Measurements from ENCODE around the gene PKDREJ.

The PKDREJ gene

GRCh38 chr22:46242076-46242475 is 21.1 kb downstream of the PKDREJ start:
- no peaks in the 10 kb centered on the region for H3K27me3 ChIP-seq (ENCODE audit: low read depth, low read length)
- peaks cover 0 to 18% of the 10 kb centered on the region in 2 donors for H3K4me1 ChIP-seq (ENCODE audit: control insufficient read depth in 1 of 2, insufficient read depth in 2 of 2, low read length in 2 of 2)
- no peak overlapping the region for H3K27ac ChIP-seq (ENCODE audit: low read length)
- H3K9me3 ChIP-seq (ENCODE audit: control insufficient read depth in 1 of 2, low read length in 2 of 2), result no peaks in the 10 kb centered on the region
- peaks cover 5 to 16% of the 10 kb centered on the region in 2 donors for H3K36me3 ChIP-seq (ENCODE audit: control insufficient read depth in 1 of 2, insufficient read depth in 2 of 2, low read length in 2 of 2)
- H3K4me3 ChIP-seq (ENCODE audit: low read depth in 1 of 2, low read length in 2 of 2), result no peak overlapping the region

GRCh38 chr22:46241396-46242007 is 21.6 kb downstream of the PKDREJ start:
- Histone ChIP-seq H3K4me3 (ENCODE audit: low read depth in 1 of 2, low read length in 2 of 2) (no peak overlapping the region), H3K27me3 (ENCODE audit: low read depth, low read length) (no peaks in the 10 kb centered on the region), H3K9me3 (ENCODE audit: control insufficient read depth in 1 of 2, low read length in 2 of 2) (no peaks in the 10 kb centered on the region), H3K36me3 (ENCODE audit: control insufficient read depth in 1 of 2, insufficient read depth in 2 of 2, low read length in 2 of 2) (peaks cover 5 to 18% of the 10 kb centered on the region in 2 donors), H3K27ac (ENCODE audit: low read length) (no peak overlapping the region), H3K4me1 (ENCODE audit: control insufficient read depth in 1 of 2, insufficient read depth in 2 of 2, low read length in 2 of 2) (peaks cover 0 to 18% of the 10 kb centered on the region in 2 donors)

GRCh38 chr22:46240907-46241306 is 22.2 kb downstream of the PKDREJ start:
- Histone ChIP-seq H3K27me3 (ENCODE audit: low read depth, low read length) (no peaks in the 10 kb centered on the region), H3K4me1 (ENCODE audit: control insufficient read depth in 1 of 2, insufficient read depth in 2 of 2, low read length in 2 of 2) (peaks cover 0 to 17% of the 10 kb centered on the region in 2 donors), H3K27ac (ENCODE audit: low read length) (no peak overlapping the region), H3K4me3 (ENCODE audit: low read depth in 1 of 2, low read length in 2 of 2) (no peak overlapping the region), H3K9me3 (ENCODE audit: control insufficient read depth in 1 of 2, low read length in 2 of 2) (no peaks in the 10 kb centered on the region), H3K36me3 (ENCODE audit: control insufficient read depth in 1 of 2, insufficient read depth in 2 of 2, low read length in 2 of 2) (peaks cover 5 to 23% of the 10 kb centered on the region in 2 donors)

- peaks cover 0 to 13% of the 10 kb centered on the region in 2 donors for H3K4me1 ChIP-seq (ENCODE audit: control insufficient read depth in 1 of 2, insufficient read depth in 2 of 2, low read length in 2 of 2)
- no peaks in the 10 kb centered on the region for H3K27me3 ChIP-seq (ENCODE audit: low read depth, low read length)
- no peak overlapping the region for H3K27ac ChIP-seq (ENCODE audit: low read length)
- H3K4me3 ChIP-seq (ENCODE audit: low read depth in 1 of 2, low read length in 2 of 2), result no peak overlapping the region
- no peaks in the 10 kb centered on the region for H3K9me3 ChIP-seq (ENCODE audit: control insufficient read depth in 1 of 2, low read length in 2 of 2)
- peaks cover 6 to 23% of the 10 kb centered on the region in 2 donors for H3K36me3 ChIP-seq (ENCODE audit: control insufficient read depth in 1 of 2, insufficient read depth in 2 of 2, low read length in 2 of 2)
These were observed 22.6 kb downstream of the PKDREJ start for GRCh38 chr22:46240506-46240905.

- no peaks in the 10 kb centered on the region for H3K27me3 ChIP-seq (ENCODE audit: low read depth, low read length)
- H3K4me1 ChIP-seq (ENCODE audit: control insufficient read depth in 1 of 2, insufficient read depth in 2 of 2, low read length in 2 of 2), result peaks cover 0 to 9% of the 10 kb centered on the region in 2 donors
- H3K9me3 ChIP-seq (ENCODE audit: control insufficient read depth in 1 of 2, low read length in 2 of 2), result no peaks in the 10 kb centered on the region
- peaks cover 10 to 26% of the 10 kb centered on the region in 2 donors for H3K36me3 ChIP-seq (ENCODE audit: control insufficient read depth in 1 of 2, insufficient read depth in 2 of 2, low read length in 2 of 2)
- H3K4me3 ChIP-seq (ENCODE audit: low read depth in 1 of 2, low read length in 2 of 2), result no peak overlapping the region
- H3K27ac ChIP-seq (ENCODE audit: low read length), result no peak overlapping the region
These were observed 23.1 kb downstream of the PKDREJ start for GRCh38 chr22:46240073-46240472.

- H3K27ac ChIP-seq (ENCODE audit: low read length), result no peak overlapping the region
- H3K9me3 ChIP-seq (ENCODE audit: control insufficient read depth in 1 of 2, low read length in 2 of 2), result no peaks in the 10 kb centered on the region
- H3K36me3 ChIP-seq (ENCODE audit: control insufficient read depth in 1 of 2, insufficient read depth in 2 of 2, low read length in 2 of 2), result peaks cover 10 to 24% of the 10 kb centered on the region in 2 donors
- no peak overlapping the region for H3K4me3 ChIP-seq (ENCODE audit: low read depth in 1 of 2, low read length in 2 of 2)
- no peaks in the 10 kb centered on the region for H3K27me3 ChIP-seq (ENCODE audit: low read depth, low read length)
- peaks cover 0 to 3% of the 10 kb centered on the region in 2 donors for H3K4me1 ChIP-seq (ENCODE audit: control insufficient read depth in 1 of 2, insufficient read depth in 2 of 2, low read length in 2 of 2)
These were observed 23.7 kb downstream of the PKDREJ start for GRCh38 chr22:46239261-46240048.

- Histone ChIP-seq H3K36me3 (ENCODE audit: control insufficient read depth in 1 of 2, insufficient read depth in 2 of 2, low read length in 2 of 2) (peaks cover 10 to 20% of the 10 kb centered on the region in 2 donors), H3K4me3 (ENCODE audit: low read depth in 1 of 2, low read length in 2 of 2) (no peak overlapping the region), H3K4me1 (ENCODE audit: control insufficient read depth in 1 of 2, insufficient read depth in 2 of 2, low read length in 2 of 2) (peaks cover 0 to 3% of the 10 kb centered on the region in 2 donors), H3K27me3 (ENCODE audit: low read depth, low read length) (no peaks in the 10 kb centered on the region), H3K9me3 (ENCODE audit: control insufficient read depth in 1 of 2, low read length in 2 of 2) (no peaks in the 10 kb centered on the region), H3K27ac (ENCODE audit: low read length) (no peak overlapping the region)
These were observed 24.6 kb downstream of the PKDREJ start for GRCh38 chr22:46238541-46238940.

- Histone ChIP-seq H3K4me3 (ENCODE audit: low read depth in 1 of 2, low read length in 2 of 2) (no peak overlapping the region), H3K27ac (ENCODE audit: low read length) (peak overlapping the region; percentile 22), H3K36me3 (ENCODE audit: control insufficient read depth in 1 of 2, insufficient read depth in 2 of 2, low read length in 2 of 2) (peaks cover 5 to 14% of the 10 kb centered on the region in 2 donors), H3K4me1 (ENCODE audit: control insufficient read depth in 1 of 2, insufficient read depth in 2 of 2, low read length in 2 of 2) (peaks cover 0 to 3% of the 10 kb centered on the region in 2 donors), H3K9me3 (ENCODE audit: control insufficient read depth in 1 of 2, low read length in 2 of 2) (no peaks in the 10 kb centered on the region), H3K27me3 (ENCODE audit: low read depth, low read length) (no peaks in the 10 kb centered on the region)
These were observed 25.6 kb downstream of the PKDREJ start for GRCh38 chr22:46237453-46238124.

GRCh38 chr22:46234969-46235368 is 28.2 kb downstream of the PKDREJ start:
- H3K27me3 ChIP-seq (ENCODE audit: low read depth, low read length), result no peaks in the 10 kb centered on the region
- H3K4me1 ChIP-seq (ENCODE audit: control insufficient read depth in 1 of 2, insufficient read depth in 2 of 2, low read length in 2 of 2), result peaks cover 0 to 3% of the 10 kb centered on the region in 2 donors
- H3K9me3 ChIP-seq (ENCODE audit: control insufficient read depth in 1 of 2, low read length in 2 of 2), result no peaks in the 10 kb centered on the region
- H3K27ac ChIP-seq (ENCODE audit: low read length), result no peak overlapping the region
- no peak overlapping the region for H3K4me3 ChIP-seq (ENCODE audit: low read depth in 1 of 2, low read length in 2 of 2)
- H3K36me3 ChIP-seq (ENCODE audit: control insufficient read depth in 1 of 2, insufficient read depth in 2 of 2, low read length in 2 of 2), result peaks cover 5 to 22% of the 10 kb centered on the region in 2 donors

- peaks cover 5 to 22% of the 10 kb centered on the region in 2 donors for H3K36me3 ChIP-seq (ENCODE audit: control insufficient read depth in 1 of 2, insufficient read depth in 2 of 2, low read length in 2 of 2)
- H3K9me3 ChIP-seq (ENCODE audit: control insufficient read depth in 1 of 2, low read length in 2 of 2), result no peaks in the 10 kb centered on the region
- H3K27me3 ChIP-seq (ENCODE audit: low read depth, low read length), result no peaks in the 10 kb centered on the region
- H3K27ac ChIP-seq (ENCODE audit: low read length), result no peak overlapping the region
- H3K4me1 ChIP-seq (ENCODE audit: control insufficient read depth in 1 of 2, insufficient read depth in 2 of 2, low read length in 2 of 2), result no peaks in the 10 kb centered on the region
- no peak overlapping the region for H3K4me3 ChIP-seq (ENCODE audit: low read depth in 1 of 2, low read length in 2 of 2)
These were observed 29.9 kb downstream of the PKDREJ start for GRCh38 chr22:46233231-46233630.

GRCh38 chr22:46230262-46230901 is 32.8 kb downstream of the PKDREJ start:
- Histone ChIP-seq H3K4me1 (ENCODE audit: control insufficient read depth in 1 of 2, insufficient read depth in 2 of 2, low read length in 2 of 2) (no peaks in the 10 kb centered on the region), H3K27me3 (ENCODE audit: low read depth, low read length) (no peaks in the 10 kb centered on the region), H3K4me3 (ENCODE audit: low read depth in 1 of 2, low read length in 2 of 2) (no peak overlapping the region), H3K36me3 (ENCODE audit: control insufficient read depth in 1 of 2, insufficient read depth in 2 of 2, low read length in 2 of 2) (peaks cover 2 to 14% of the 10 kb centered on the region in 2 donors), H3K27ac (ENCODE audit: low read length) (no peak overlapping the region), H3K9me3 (ENCODE audit: control insufficient read depth in 1 of 2, low read length in 2 of 2) (no peaks in the 10 kb centered on the region)
